AG10803 (cell line): Measurements from ENCODE around the gene A1CF.

ENCODE experiments used
- DNase-seq: peaks from one replicate; pipeline ENCODE4 v3.0.0; 2010; ENCODE audit warnings: low read depth
- H3K4me3 ChIP-seq: 2 replicates; pipeline ENCODE4 v1.5.1; 2011; ENCODE audit warnings: mild to moderate bottlenecking, low read length, control low read depth
- CTCF ChIP-seq: conservative IDR thresholded peaks from 2 replicates; pipeline ENCODE4 v1.5.1; 2011; ENCODE audit warnings: mild to moderate bottlenecking, low read length, control low read depth, inconsistent platforms

Gene A1CF

DNA sequence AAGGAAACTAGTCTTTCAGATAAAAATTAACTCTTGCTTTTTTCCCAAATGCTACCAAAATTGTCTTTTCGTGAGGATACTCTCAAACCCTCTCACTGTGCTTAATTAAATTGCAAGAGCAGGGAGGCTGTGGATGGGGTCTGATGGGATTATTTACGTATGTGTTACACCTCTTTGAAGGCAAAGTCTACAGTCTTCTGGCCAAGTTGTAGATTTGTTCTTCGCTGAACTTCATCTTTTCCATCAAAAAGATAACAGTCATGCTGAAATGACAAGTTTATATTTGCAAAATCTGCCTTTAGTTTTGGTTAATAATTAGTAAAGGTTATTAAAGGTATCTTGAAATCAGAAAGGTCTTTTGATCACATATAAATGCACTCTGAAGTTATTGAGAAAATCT lies 22.7 kb downstream of the A1CF start:
- no peak for TF ChIP-seq CTCF
- DNase-seq: no peak

DNA sequence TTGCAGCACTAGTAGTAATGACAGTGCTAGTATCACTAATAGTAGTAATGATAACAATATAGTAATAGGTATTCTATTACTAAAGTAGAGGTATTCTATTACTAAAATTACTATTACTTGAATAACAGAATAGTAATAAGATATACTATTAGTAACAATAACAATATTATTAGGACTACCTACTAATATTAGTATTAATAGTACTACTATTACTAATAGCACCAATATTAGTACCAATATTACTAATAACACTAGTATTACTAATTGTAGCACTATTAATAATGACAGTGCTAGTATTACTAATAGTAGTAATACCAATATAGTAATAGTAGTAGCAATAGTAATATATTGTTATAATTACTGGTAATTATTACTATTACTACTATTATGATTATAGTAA lies 24.1 kb downstream of the A1CF start:
- no peak for DNase-seq
- TF ChIP-seq CTCF: no peak
- no peak overlapping the region for H3K4me3 ChIP-seq

More for the DNA sequence above, 22.7 kb downstream of the A1CF start:
- no peak overlapping the region for H3K4me3 ChIP-seq

- H3K4me3 ChIP-seq: no peak overlapping the region
- no peak for DNase-seq
- no peak for TF ChIP-seq CTCF
Measured at GRCh38 chr10:50857579-50857978, 27.8 kb downstream of the A1CF start.

GRCh38 chr10:50855461-50855860 lies 30.0 kb downstream of the A1CF start:
- no peak overlapping the region for H3K4me3 ChIP-seq
- TF ChIP-seq CTCF: no peak
- DNase-seq: no peak

- no peak for DNase-seq
- no peak overlapping the region for H3K4me3 ChIP-seq
- TF ChIP-seq CTCF: no peak
Measured at GRCh38 chr10:50855015-50855414, 30.4 kb downstream of the A1CF start.

- TF ChIP-seq CTCF: no peak
- H3K4me3 ChIP-seq: no peak overlapping the region
- DNase-seq: no peak
Measured at GRCh38 chr10:50853557-50853956, 31.9 kb downstream of the A1CF start.

DNA sequence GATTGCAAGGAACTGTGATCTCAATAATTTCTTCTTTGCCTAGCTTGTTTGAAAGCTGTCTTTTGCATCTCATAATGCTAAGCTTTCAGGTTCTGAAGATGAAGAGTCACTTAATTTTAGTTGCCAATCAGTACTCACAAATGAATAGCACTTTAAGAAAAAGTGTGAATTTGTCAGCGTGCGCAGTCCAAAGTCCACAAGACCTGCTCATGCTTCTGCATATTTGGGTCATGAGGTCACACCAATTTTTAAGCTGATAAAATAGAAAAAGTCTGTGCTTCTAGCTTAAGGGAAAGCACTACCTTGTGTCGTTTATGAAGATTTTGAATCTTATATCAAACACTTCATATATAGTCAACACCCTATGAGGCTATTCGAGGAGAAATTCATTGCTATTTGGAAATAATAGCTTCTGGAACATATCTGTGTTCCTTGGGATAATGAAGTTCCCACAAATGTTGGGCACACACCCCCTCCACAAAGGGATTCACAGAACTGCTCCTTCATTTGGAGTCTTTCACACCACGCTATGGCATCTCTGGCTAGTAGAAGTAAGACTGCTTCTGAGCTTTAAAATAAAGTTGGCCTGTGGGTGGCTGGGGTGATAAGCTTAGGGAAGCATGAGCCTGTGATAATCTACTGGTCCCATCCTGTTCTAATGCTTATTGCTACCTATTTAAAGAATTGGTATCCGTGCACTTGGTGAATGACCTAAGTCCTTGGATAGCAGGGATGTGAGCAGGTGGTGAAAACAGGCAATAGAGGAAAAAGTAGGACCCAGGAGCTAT lies 33.3 kb downstream of the A1CF start:
- no peak overlapping the region for H3K4me3 ChIP-seq
- no peak for DNase-seq
- no peak for TF ChIP-seq CTCF
